ENCODE results near the gene ZC3H18. TPM values are rescaled to one million over a fixed set of nuclear protein-coding genes. Genes with fewer than 3 reads are reported as not detected.

Gene ZC3H18
- total RNA-seq, 1 experiment from 2014 or later, result 11.8 TPM

DNA sequence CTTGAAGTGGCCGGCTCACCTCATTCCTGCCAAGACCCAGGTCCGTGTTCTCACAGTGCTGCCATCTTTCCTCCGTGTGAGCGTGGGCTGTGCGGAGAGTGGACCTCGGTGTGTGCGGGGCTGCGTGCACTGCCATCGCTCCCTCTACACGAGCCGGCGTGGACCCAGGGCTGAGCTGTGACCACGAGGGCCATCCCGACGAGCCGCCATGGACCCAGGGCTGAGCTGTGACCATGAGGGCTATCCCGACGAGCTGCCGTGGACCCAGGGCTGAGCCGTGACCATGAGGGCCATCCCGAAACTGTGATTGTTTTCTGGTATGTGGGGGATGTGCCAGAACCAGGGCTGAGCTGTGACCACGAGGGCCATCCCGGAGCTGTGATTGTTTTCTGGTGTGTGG is 101.6 kb downstream of the ZC3H18 start:
- Histone ChIP-seq H3K27ac (ENCODE audit: low read length) (no peak overlapping the region), H2AFZ (ENCODE audit: low read length) (no peak overlapping the region), H3K36me3 (ENCODE audit: low read depth, low read length) (no peaks in the 10 kb centered on the region), H3K4me2 (ENCODE audit: low read length) (no peak overlapping the region), H3K9ac (ENCODE audit: low read length) (no peak overlapping the region), H3K9me2 (replicated peaks; ENCODE audit: low read length) (no peaks in the 10 kb centered on the region), H3K4me3 (ENCODE audit: low read length) (no peak overlapping the region), H3K27me3 (ENCODE audit: low read length) (no peaks in the 10 kb centered on the region), H4K20me1 (ENCODE audit: low read length) (no peaks in the 10 kb centered on the region), H3F3A (ENCODE audit: low read length, unreplicated experiment) (no peaks in the 10 kb centered on the region), H3K9me3 (ENCODE audit: low read length) (no peaks in the 10 kb centered on the region), H3K79me2 (ENCODE audit: low read length) (no peaks in the 10 kb centered on the region), H3K4me1 (ENCODE audit: insufficient read depth, low read length) (no peaks in the 10 kb centered on the region)
- TF ChIP-seq, protein P1, sequence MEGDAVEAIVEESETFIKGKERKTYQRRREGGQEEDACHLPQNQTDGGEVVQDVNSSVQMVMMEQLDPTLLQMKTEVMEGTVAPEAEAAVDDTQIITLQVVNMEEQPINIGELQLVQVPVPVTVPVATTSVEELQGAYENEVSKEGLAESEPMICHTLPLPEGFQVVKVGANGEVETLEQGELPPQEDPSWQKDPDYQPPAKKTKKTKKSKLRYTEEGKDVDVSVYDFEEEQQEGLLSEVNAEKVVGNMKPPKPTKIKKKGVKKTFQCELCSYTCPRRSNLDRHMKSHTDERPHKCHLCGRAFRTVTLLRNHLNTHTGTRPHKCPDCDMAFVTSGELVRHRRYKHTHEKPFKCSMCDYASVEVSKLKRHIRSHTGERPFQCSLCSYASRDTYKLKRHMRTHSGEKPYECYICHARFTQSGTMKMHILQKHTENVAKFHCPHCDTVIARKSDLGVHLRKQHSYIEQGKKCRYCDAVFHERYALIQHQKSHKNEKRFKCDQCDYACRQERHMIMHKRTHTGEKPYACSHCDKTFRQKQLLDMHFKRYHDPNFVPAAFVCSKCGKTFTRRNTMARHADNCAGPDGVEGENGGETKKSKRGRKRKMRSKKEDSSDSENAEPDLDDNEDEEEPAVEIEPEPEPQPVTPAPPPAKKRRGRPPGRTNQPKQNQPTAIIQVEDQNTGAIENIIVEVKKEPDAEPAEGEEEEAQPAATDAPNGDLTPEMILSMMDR (conservative IDR thresholded peaks at IDR 0.05; ENCODE audit: low read depth, low read length), result no peak
- TF ChIP-seq EZH2 (IDR thresholded peaks at IDR 0.05; ENCODE audit: low read length, unreplicated experiment), result no peak
- TF ChIP-seq EZH2phosphoT487 (IDR thresholded peaks at IDR 0.05; ENCODE audit: borderline replicate concordance, low read length), result no peak
- POLR2A ChIA-PET (ENCODE audit: unreplicated experiment), result no interaction called here
- BruUV-seq (replicated peaks), result no TSS peak
- intact Hi-C loops (cut with micrococcal nuclease), result no loop called here
- no peak for ATAC-seq
- CTCF ChIA-PET, result no interaction called here
- DNase-seq, result no peak

DNA sequence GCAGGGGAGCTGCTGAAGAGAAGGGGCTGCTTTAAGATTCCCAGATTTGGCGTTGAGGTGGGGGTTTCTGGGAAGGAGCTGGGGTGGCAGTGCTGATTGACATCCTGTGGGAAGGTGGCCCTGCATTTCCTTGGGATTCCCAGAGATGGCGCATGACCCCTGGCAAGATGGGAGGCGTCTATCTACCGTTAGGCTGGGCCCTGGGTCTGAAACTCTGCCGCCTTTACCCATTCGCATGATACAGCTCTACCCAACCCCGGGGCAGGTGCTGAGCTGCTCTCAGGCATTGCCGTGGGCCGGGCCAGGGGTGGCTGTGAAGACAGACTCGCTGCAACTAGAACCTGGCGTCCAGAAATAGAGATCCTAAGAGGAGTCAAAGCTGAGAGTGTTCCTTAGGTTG is 102.6 kb downstream of the ZC3H18 start:
- Histone ChIP-seq H2AFZ (ENCODE audit: low read length) (no peak overlapping the region), H3K9me2 (replicated peaks; ENCODE audit: low read length) (no peaks in the 10 kb centered on the region), H3K9ac (ENCODE audit: low read length) (no peak overlapping the region), H3K4me2 (ENCODE audit: low read length) (no peak overlapping the region), H3F3A (ENCODE audit: low read length, unreplicated experiment) (no peaks in the 10 kb centered on the region), H3K4me1 (ENCODE audit: insufficient read depth, low read length) (no peaks in the 10 kb centered on the region), H3K27me3 (ENCODE audit: low read length) (no peaks in the 10 kb centered on the region), H3K36me3 (ENCODE audit: low read depth, low read length) (no peaks in the 10 kb centered on the region), H3K4me3 (ENCODE audit: low read length) (no peak overlapping the region), H4K20me1 (ENCODE audit: low read length) (no peaks in the 10 kb centered on the region), H3K79me2 (ENCODE audit: low read length) (no peaks in the 10 kb centered on the region), H3K9me3 (ENCODE audit: low read length) (no peaks in the 10 kb centered on the region), H3K27ac (ENCODE audit: low read length) (no peak overlapping the region)
- ChIA-PET POLR2A (ENCODE audit: unreplicated experiment) (interaction anchor here (0.5 kb wide), 1 partner anchor 108 kb away, joined by 4 read pairs; no protein-coding TSS in a partner anchor), CTCF (no interaction called here)
- no TSS peak for BruUV-seq (replicated peaks)
- ATAC-seq (no peak), DNase-seq (no peak)
- intact Hi-C loops (cut with micrococcal nuclease), result no loop called here
- TF ChIP-seq EZH2phosphoT487 (IDR thresholded peaks at IDR 0.05; ENCODE audit: borderline replicate concordance, low read length), result no peak
- TF ChIP-seq, protein P1 (conservative IDR thresholded peaks at IDR 0.05; ENCODE audit: low read depth, low read length), result 0 out of 2 replicates have a peak, but pooled peaks have one; percentile 24

DNA sequence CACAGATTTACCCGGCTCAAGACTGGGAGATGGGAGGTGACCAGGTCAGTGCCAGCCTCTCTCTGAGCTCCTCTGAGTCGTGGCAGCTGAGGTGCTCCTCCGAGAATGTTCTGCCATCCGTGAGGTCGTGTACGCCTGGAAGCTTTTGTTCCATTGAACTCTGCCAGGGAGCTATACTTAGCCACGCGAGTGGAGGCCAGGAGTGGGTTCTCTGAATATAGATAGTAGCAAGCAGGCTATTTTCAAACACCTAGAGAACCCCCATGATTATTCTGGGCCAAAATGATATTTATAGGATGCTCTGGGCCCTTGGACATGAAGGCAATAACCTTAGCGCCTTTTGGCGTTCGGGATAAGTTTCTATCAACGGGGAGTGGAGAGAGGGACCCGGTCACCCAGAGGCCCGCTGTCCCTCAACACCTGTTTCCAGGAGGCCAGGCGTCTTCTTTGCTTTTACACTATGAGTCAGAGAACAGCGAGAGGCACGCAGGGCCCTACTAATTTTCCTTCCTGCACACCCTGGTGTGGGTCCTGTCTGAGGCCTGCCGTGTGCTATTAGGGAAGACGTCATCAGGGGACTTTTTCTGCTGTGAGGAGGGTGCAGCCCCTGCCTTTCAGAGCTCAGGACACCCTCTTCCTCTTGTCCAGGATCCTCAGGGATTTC is 103.6 kb downstream of the ZC3H18 start:
- H3K9me3 ChIP-seq (ENCODE audit: low read length), result no peaks in the 10 kb centered on the region
- no peaks in the 10 kb centered on the region for H3K27me3 ChIP-seq (ENCODE audit: low read length)
- no peak for TF ChIP-seq EZH2 (IDR thresholded peaks at IDR 0.05; ENCODE audit: low read length, unreplicated experiment)
- TF ChIP-seq, protein P1 (conservative IDR thresholded peaks at IDR 0.05; ENCODE audit: low read depth, low read length), result no peak
- TF ChIP-seq EZH2phosphoT487 (IDR thresholded peaks at IDR 0.05; ENCODE audit: borderline replicate concordance, low read length), result no peak
- no peak overlapping the region for H3K4me3 ChIP-seq (ENCODE audit: low read length)
- H3K36me3 ChIP-seq (ENCODE audit: low read depth, low read length), result no peaks in the 10 kb centered on the region
- DNase-seq, result no peak
- no peak overlapping the region for H3K9ac ChIP-seq (ENCODE audit: low read length)
- peaks cover under 1% of the 10 kb centered on the region; the same call in 1 of the 2 replicates for H3K4me1 ChIP-seq (ENCODE audit: insufficient read depth, low read length)
- no peak overlapping the region for H3K27ac ChIP-seq (ENCODE audit: low read length)
- no peaks in the 10 kb centered on the region for H3K79me2 ChIP-seq (ENCODE audit: low read length)
- H4K20me1 ChIP-seq (ENCODE audit: low read length), result no peaks in the 10 kb centered on the region
- ChIA-PET CTCF (no interaction called here), POLR2A (ENCODE audit: unreplicated experiment) (no interaction called here)
- no peaks in the 10 kb centered on the region for H3F3A ChIP-seq (ENCODE audit: low read length, unreplicated experiment)
- no peak overlapping the region for H3K4me2 ChIP-seq (ENCODE audit: low read length)
- ATAC-seq, result no peak
- no TSS peak for BruUV-seq (replicated peaks)
- intact Hi-C loops (cut with micrococcal nuclease), result no loop called here
- no peak overlapping the region for H2AFZ ChIP-seq (ENCODE audit: low read length)
- H3K9me2 ChIP-seq (replicated peaks; ENCODE audit: low read length), result no peaks in the 10 kb centered on the region
